Measurements from ENCODE around the gene NSMF.
"Not testable (repeated sequence)": the region's sequence is repeated elsewhere in the genome, so short reads cannot be mapped to it uniquely, and the experiment has no call there.

NSMF gene

DNA sequence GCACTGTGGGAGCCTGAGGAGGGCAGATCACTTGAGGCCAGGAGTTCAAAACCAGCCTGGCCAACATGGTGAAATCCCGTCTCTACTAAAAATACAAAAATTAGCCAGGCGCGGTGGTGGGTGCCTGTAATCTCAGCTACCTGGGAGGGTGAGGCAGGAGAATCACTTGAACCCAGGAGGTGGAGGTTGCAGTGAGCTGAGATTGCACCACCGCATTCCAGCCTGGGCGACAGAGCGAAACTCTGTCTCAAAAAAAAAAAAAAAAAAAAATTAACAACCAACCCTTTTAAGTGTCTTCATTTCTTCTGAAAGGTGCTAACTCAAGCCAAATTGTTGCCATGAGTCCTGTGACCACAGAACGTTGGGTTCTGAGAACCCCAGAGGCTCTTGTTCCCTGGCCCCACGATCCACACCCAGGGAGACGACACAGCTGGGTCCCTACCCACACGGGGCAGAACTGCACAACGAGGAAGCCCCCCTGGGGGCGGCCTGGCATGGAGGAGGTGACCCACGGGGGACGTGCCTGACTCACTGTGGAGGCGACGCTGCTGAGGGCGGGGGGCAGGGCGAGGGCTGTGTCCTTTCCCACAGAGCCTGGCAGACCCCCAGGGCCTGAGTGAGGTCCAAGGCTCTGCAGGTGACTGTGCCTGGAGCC, 48.8 kb downstream of the NSMF start:
- not testable (repeated sequence) for DNase-seq

DNA sequence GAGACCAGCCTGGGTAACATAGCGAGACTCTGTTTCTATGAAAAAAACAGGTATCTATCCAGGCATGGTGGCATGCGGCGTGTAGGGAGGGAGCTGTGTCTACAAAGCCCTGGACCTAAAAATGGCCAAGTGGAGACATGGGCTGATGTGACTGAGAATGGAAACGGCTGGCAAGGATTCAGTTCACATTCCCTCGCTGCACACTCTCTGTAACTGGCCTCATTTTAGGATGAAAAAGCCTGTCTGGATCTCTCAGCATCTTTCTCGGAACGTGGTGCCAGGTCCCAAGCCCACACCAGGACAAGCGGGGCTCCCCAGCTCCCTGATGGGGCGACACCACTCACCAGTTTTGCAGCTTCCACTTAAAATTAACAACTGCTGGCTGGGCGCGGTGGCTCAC, 49.6 kb downstream of the NSMF start:
- no peak for DNase-seq

DNA sequence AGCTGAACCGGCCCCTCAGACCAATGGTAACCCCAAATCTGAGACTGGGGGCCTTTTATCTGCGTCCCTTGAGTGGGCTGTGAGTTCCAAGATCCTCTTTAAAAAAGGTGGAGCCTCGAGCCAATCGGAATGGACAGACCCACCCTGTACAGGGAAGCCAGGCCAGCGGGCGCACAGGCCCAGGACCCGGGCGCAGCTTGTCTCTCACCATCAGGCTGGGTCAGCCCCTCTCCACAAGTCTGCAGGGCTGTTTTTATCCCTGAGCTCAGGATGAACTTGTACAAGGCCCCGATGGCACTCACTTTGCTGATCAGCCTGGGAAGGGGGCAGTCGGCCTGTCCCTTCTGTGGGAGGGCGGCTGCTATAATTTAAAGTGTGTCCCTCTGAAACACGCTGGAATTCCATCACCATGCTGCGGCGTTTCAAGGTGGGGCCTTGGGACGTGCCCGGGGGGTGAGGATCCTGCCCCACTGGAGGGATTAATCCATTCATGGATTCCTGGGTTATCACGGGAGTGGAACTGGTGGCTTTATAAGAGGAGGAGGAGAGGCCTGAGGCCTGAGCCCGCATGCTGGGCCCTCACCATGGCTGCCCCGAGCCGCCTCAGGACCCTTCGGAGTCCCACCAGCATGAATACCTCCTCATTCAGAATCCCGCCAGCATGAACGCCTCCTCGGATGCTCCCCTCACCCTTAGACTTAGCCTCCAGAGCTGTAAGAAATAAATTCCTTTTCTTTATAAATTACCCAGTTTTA, 50.3 kb downstream of the NSMF start:
- DNase-seq: no peak

DNA sequence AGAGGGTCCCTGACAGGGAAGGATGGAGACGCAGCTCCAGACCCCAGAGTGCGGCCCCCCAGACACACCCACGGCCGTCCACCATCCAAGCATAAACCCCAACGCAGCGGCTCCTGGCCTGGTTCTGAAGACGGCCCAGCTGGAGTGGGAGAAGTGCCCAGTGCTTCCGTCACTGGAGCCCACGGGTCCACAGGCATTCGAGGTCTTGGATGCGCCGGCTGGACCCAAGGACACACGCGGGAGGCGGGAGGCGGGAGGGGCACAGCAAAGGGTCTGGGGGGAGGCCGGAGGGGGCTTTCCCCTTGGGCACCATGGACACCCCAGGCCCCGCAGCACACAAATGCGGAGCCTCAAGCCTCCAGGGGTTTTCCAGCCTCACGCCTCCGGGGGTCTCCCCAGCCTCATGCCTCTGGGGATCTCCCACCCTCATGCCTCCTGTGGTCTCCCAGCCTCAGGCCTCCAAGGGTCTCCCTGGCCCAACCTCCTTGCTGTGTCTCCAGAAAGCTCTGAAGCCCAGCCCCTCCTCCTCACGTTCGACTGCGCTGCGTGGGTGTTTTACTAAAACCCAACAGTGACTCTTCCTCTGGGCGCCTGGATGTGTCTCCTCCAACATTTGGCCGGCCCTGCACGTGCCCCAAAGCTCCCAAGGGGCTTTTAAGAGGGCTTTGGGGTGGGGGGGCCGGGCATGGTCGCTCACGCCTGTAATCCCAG, 51.4 kb downstream of the NSMF start:
- no peak for DNase-seq

DNA sequence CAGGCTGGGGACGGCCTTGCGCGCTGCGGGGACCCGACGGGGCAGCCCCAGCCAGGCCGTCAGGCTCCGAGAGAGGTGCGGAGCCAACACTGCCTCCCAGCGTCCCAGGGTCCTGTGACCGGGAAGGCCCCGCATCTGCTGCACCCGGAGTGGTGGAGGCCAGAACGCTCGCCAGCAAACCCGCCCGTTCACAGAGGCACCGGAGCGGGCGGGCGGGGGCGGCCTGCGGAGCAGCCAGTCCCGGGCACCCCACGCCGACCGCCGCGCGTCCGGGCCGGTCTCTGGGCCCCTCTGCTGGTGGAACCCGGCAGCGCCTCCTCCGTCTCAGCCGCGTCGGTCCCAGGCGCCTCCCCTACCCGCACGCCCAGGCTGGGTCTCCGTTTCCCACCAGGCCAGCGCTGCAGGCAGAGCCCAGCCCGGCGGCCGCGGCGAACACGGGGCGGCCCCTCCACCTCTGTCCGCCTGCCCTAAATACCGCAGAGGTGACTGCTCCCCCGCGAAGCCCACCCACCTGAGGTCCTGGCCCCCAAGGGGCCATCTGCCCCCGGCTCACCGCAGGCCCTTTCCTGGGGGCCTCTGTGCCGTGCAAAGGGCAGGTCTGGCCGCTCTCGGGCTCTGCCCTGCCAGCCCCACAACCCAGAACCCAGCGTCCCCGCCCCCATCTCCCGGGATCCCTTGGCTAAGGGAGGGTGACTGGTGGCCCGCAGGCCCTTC, 52.1 kb downstream of the NSMF start:
- DNase-seq: peak; percentile 28

DNA sequence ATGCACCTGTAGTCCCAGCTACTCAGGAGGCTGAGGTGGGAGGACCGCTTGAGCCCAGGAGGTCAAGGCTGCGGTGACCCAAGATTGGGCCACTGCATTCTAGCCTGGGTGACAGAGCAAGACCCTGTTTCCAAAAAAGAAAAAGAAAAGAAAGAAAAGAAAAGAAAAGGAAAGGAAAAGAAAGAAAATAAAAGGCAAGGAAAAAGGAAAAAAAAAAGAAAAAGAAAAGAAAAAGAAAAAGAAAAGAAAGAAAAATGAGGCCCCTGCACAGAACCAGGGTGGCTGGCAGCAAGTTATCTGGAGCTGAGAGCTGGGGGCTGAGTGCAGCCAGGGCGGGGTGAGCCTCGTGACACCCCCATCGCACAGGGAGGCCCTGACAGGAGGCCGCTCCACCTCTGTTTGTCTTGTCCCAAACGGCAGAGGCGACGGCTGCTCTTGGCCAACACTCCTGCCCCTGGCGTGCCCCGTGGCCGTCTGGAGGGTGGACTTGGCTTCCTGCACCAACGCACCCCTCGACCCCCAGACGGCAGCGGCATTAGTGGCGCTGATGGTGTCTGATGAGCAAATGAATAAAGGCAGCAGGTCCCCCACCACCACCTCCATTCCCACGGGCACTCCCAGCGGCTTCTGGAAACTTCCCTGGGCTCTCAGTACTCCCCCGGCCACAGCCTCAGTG, 52.9 kb downstream of the NSMF start:
- DNase-seq: no peak

DNA sequence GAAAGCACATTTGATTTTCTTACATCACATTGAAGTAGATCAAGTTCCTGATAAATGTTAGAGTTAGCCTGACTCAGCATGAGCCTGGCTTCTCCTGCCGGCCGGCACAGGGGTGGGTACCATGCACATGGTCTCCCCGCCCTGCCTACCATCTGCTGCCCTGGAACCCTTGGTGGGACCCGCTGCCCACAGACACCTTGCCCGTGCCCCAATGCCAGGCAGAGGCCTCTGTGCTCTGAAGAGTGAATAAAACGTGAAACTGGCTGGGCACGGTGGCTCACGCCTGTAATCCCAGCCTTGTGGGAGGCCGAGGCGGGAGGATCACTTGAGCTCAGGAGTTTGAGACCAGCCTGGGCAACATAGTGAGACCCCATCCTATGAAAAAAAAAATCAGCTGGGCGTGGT, 53.5 kb downstream of the NSMF start:
- no peak for DNase-seq

DNA sequence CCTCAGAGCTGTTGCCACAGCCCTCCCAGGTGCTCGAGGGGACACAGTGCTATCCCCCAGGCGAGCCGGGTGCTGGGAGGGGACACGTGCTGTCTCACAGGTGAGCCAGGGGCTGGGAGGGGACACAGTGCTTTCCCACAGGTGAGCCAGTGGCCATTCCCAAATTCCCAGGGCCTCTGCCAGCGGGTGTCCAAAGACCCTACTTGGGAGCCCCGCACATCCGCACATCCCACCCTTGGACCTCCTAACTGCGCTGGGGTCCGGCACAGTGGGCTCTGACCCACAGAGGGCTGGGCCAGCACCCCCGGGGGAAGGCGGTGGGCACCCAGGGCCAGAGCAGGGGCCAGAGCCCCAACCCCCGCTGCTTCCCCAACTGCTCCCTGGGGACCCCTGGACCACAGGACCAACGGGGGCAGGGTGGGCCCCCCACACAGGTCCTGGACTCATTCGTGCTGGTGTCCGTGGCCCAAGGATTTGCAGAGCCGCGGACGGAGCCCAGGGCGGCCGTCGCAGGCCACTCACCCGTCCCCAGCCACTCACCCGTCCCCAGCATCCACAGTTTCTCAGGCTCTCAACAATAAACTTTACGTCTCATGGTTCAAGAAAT, 54.1 kb downstream of the NSMF start:
- DNase-seq: no peak

DNA sequence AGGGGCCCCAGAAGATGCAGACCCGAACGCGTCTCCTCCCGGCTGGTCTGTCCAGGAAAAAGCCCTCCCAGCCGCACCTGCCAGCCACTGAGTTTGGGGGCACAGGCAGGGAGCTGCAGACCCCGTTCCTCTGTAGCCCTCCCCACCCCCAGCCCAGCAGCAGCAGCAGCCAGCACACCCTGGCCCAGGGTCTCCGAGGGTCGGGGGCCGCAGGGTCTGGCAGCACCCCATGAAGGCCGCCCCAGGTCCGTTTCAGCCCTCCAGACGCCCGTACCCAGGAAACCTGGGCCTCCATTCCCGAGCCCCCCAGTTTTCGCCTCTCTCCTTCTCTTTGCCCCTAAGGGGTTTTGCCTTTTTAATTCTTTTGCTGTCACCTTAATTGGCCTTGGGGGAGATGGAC, 55.9 kb downstream of the NSMF start:
- no peak for DNase-seq

DNA sequence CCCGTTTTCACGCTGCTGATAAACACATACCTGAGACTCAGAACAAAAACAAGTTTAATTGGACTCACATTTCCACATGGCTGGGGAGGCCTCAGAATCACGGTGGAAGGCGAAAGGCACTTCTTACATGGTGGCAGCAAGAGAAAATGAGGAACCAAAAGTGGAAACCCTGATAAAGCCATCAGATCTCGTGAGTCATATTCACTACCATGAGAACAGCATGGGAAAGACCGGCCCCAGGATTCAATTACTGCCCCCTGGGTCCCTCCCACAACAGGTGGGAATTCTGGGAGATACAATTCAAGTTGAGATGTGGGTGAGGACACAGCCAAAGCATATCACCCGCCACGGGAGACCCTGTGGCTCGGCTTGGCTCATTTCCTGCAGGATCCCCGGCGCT, 56.4 kb downstream of the NSMF start:
- no peak for DNase-seq

DNA sequence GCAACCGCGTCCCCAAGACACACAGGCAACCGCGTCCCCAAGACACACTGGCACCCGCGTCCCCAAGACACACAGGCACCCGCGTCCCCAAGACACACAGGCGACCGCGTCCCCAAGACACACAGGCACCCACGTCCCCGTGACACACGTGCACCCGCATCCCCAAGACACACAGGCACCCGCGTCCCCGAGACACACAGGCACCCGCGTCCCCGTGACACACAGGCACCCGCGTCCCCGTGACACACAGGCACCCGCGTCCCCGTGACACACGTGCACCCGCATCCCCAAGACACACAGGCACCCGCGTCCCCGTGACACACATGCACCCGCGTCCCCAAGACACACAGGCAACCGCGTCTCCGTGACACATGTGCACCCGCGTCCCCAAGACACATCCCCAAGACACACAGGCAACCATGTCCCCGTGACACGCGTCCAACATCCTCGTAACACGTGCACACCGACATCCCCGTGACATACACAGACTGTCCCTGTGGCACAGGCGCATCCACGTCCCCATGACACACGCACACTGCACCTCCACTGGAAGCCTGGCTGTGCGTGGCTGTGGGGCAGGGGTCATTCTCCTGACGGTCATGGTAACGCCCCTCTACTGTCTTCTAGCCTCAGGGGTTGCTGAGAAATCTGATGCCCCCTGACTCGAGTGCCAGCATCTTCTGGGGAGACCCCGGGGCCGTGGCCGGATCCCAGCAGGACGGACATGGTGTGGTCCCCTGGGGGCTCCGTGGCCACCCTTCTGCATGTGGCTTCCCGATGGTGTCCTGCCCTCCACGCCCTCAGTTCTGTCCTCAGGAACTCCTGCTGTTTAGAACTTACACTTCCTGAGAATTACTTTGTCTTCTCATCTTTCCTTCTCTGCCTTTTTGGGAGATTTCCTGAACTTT, 60.3 kb downstream of the NSMF start:
- no peak for DNase-seq

DNA sequence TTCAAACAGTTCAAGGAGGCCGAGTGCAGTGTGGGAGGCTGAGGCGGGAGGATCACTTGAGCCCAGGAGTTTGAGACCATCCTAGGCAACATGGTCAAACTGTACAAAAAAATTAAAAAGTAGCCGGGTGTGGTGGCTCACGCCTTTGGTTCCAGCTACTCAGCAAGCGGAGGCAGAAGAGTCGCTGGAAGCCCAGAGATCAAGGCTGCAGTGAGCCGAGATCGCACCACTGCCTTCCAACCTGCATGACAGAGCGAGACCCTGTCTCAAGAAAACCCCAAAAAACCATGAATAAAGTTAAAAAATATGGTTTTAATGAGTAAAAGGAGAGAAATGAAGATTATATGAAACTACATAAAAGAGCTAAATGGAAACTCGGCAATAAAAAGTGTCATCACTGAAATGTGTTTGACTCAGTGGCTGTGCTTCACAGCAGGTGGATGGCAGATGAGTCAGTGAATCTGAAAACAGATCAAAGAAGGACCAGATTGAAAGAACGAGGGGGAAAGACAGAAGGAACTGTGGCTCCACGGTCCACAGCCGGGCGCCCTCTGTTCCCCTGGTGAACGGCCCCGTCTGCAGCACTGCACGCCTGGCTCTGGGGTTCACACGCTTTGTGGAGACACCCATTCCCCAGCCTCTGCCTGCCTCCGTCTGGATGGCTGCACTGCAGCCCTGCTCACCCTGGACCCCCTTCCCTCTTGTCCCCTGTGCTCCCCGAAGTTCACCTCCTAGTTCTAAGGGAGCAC, 61.3 kb downstream of the NSMF start:
- no peak for DNase-seq

Data from activated gamma-delta T cell (primary cell).